ENCODE results near the gene GALNTL6.
"Not testable (repeated sequence)": the region's sequence is repeated elsewhere in the genome, so short reads cannot be mapped to it uniquely, and the experiment has no call there.

The GALNTL6 gene

DNA sequence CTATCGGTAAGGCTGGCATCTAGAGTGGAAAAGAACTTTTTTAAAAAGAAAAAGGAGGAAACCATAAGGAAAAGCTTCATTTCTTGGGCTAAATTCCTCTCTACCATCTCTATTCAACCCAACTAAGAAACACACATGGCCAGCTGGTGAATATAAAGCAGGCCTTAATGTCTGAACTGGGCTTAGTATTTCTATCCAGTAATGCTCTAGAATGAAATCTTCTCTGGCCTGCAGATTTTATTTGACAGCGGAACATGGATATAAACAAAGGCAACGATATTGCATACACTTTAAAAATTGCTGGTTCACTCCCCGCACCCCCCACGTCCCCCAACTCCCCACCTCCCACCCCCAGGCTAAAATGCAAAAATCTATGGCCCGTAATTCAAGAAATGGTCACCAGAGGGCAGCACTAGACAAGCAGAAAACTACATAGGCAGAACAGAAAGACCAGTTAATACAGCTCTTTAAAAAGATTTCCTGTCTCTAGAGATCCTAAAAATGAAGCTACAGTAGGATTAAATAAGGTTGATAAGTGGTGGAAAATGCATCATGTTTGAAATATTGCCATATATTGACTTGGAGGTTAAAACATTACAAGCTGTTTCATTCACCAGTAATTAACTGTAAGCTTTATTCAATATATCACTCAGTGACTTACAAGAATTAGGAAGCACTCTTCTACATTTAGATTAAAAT is 1200.2 kb downstream of the GALNTL6 start:
- peak; percentile 75 for DNase-seq (ENCODE audit: low read depth, low spot score)

DNA sequence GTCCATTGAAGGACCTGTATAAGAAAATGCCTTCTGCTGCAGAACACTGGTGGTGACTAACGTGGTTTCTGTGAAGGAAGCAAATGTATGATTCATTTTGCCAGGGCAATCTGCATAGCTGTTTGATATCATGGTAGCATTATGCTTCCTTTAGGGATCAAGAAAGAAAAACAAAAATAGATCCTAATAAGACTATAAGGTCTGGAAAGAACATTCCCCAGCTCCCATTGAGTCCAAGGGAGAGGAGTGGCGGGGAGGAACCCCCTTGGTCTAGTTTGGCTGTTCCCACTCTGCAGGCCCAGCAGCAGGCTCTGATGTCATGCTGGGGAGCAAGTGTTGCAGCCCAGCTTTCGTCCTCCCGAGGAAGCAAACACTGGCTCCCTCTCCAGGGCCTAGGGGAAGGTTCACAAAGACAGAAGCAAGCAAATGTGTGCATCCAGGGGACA is 1200.9 kb downstream of the GALNTL6 start:
- peak; percentile 81 for DNase-seq (ENCODE audit: low read depth, low spot score)

DNA sequence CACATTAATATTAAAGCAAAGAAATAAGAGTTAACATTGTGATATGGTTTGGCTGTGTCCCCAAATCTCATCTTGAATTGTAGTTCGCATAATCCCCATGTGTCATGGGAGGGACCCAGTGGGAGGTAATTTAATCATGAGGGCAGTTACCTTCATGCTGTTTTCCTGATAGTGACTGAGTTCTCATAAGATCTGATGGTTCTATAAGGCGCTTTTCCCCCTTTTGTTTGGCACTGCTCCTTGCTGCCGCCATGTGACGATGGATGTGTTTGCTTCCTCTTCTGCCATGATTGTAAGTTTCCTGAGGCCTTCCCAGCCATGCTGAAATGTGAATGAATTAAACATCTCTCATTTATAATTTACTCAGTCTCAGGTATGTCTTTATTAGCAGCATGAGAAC is 1201.6 kb downstream of the GALNTL6 start:
- DNase-seq (ENCODE audit: low read depth, low spot score), result peak; percentile 10

DNA sequence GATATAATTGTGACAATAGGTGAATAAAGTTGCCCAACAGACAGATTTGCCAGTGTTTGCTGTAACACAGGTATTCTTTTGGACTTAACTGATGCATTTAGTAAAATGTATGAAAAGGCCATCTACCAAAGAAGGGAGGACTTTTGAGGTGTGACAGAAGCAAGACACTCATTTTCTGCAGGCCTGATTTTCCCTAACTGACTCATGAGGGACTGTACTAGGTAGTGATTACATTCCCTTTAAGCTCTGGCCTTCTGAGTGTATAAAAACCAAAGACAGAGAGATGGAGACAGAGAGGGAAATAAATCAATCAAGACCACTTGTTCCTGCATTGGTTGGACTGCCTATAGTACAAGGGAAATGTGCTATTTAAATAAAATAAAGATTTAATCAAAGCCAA is 1204.6 kb downstream of the GALNTL6 start:
- no peak for DNase-seq (ENCODE audit: low read depth, low spot score)

DNA sequence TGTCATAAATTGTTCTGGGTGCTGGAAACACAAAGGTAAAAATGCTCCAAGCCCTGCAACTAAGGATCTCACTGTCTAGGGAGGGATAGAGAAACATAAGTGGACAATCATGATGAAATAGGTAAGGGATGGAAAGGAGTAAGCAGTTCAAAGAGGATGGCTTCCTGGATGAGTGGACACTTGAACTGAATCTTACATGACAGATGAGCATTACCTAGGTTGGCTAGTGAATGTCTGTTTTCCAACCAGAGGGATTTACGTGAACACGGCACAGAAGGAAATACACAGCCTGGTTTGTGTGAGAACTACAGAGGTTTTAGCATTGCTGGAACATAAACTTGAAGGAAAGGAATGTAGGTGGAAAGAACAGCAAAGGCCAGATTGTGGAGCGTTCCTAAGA is 1205.2 kb downstream of the GALNTL6 start:
- no peak for DNase-seq (ENCODE audit: low read depth, low spot score)

DNA sequence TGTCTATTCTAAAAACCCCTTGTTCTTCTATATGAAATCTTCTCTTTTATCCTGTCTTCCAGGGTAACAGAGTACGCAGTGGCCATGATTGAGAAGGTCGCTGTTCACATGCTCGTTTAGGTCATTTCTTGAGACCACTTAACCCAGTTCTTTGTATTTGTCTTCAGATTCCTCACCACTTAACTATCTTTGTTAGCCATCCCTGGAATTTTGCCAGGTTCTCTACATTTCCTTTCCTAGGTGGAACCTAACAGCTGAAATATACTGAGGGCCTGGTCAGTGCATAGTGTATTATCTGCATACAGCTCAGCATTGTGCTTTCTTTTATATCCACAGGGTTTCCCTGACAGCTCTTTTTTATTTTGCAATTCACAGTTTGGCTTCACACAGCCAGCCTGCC is 1206.5 kb downstream of the GALNTL6 start:
- no peak for DNase-seq (ENCODE audit: low read depth, low spot score)

DNA sequence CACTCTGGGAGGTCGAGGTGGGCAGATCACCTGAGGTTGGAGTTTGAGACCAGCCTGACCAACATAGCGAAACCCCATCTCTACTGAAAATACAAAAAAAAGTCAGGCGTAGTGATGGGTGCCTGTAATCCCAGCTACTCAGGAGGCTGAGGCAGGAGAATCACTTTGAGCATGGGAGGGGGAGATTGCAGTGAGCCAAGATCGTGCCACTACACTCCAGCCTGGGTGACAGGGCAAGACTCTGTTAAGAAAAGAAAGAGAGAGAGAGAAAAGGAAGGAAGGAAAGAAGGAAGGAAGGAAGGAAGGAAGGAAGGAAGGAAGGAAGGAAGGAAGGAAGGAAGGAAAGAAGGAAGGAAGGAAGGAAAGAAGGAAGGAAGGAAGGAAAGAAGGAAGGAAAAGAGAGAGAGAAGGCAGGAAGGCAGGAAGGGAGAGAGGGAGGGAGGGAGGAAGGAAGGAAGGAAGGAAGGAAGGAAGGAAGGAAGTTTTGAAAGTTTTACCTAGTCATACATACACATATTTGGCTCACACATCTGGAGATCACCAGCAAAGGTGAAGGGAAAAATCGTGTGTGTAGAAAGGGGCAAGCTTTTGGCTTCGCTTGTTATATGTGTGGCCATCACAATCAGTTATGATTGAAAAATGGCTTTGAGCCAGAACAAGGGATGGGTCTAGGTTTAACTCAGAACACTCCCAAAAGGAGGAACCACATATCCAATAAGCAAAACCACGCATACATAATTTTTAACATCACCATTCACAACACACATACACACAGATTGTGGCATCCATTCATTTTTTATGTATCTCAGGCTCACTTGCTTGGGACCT is 1208.8 kb downstream of the GALNTL6 start:
- not testable (repeated sequence) for DNase-seq (ENCODE audit: low read depth, low spot score)

DNA sequence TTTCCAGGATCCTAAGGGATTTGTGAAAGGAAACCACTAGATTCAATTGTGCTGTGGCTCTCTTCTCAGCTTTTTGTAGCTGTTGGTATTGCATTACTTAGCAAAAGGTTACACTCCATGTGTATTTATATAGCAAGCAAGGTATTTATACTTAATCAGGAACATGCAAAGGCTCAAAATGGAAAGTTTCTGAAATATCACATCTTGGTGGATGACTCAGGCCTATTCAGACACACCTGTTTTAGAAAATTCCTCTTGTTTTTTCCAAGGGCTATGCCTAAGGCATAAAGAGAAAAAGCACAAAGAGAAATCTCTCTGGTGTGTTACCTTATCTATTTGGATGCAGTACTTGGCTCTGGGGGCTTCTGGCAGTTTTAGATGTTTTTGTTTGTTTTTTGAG is 1211.0 kb downstream of the GALNTL6 start:
- no peak for DNase-seq (ENCODE audit: low read depth, low spot score)

DNA sequence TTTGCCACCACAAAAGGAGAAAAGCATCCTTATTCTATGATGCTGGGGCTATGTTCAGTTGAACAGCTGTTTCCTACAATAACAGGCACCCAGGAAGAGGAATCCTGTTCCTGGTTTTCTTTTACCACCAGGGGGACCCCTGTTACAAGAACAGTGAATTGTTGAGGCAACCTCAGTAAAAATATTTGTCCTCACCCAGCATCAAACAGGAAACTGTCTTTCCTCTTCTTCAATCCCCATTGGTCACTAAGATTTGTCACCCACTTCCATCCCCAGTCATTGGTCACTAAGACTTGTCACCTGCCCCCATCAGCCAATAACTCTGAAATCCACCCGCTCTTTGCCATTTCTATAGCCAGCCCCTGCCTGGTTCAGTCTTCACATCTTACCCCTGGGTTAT is 1211.9 kb downstream of the GALNTL6 start:
- DNase-seq (ENCODE audit: low read depth, low spot score), result peak; percentile 78

DNA sequence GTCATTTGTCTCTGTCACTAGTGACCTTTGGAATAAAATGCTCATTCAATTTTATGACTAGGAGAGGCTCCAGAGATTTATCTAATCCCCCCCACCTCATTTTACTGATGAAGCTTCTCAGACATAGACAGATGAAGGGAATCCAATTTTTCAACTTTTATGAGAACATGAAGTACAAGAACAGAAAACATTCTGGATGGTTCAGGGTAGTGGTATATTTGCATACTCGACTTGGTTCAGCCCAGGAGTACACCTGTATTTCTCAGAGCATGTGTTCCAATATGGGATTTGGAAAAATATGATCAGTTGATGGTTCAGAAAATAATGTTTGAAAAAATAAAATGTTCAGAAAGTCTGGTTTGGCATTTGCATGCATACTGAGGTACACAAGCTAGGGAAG is 1224.0 kb downstream of the GALNTL6 start:
- DNase-seq (ENCODE audit: low read depth, low spot score), result no peak

DNA sequence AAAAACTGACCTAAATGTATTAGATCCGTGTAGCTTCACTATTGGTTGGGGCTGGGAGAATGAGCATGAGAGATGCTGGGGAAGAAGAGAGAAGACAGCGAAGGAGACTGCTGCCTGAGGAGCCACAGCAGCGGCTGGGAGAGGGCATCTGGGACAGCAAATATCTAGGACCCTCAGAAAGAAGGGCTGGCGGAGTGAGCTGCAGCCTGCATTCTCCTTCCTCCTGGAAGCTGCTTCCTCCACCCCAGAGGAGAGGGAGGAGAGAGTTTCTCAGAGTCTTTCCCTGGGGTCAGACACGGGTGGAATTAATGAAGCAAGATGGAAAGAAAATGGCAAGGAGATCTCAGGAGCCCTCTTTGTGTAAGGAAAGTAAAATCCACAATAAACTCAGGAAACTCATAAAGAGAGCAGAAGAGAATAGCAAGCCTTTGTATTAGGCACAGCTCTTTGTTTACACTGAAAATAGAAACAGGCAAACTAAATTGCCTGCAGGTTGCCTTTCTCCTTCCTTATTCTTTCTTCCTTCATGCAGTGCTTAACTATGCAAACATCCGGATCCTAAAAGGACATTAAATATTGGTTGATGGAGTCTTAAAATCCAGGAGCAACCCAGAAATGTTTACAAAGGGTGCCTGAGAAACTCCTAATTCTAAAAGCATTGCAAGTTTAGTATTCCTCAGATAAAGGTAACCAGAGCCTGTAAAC is 1225.1 kb downstream of the GALNTL6 start:
- DNase-seq (ENCODE audit: low read depth, low spot score), result peak; percentile 49

DNA sequence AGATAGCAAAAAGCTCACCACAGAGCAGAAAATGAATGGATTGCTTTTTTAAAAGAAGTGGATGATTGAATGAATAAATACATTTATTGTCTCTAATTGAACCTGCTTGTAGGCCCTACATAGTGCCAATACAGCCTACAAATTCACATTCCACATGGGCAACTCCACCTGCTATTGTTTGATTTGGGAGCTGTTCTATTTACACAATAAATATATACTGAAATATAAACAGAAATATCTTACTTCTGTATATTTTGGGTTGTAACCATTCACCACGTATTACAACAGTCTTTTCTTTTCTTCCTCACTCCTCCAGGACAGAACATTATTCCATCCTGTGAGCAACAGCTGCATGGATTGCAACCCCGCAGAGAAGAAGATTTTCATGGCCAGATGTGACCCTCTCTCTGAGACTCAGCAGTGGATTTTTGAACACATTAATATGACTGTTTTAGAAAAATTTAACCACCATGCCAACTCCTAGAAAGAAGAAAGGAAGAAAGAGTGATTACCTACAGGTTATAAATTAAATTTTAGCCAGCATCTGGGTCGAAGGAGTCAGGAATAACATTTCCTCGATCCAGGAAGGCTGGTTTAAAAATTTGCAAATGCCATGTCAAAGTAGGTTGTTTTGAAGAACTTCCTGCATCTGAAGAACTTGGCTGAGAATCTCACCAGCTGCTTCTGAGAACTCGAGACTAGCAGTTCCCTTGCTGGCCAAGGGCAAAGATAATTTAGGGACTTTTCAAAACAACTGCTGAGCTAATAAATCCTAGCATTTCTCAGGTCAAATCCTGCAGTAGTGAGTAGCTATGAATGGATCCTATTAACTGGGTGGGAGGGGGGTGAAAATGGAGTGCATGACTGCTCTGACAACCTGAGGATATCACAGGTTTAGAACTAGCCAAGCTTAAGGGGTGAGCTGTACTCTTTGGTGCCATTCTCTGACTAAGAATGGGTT is 1226.7 kb downstream of the GALNTL6 start:
- DNase-seq (ENCODE audit: low read depth, low spot score), result no peak

DNA sequence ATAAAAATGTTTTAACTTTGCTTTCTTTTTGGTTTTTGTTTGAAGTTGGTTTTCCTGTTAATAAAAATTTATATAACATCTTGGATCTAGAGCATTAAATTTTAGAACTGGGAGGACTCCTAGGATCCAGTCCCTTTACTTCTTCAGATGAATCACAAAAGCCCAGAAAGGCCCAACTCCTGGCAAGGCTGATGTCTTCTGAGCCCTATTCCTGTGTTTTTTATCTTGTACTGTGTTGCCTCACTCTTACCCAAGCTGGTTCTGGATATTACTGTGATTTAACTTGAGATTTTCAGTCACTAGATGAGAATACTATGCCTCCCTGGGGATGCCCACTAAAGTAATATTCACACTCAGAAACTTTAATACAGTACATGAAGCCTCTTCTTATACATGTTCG is 1228.3 kb downstream of the GALNTL6 start:
- DNase-seq (ENCODE audit: low read depth, low spot score), result no peak

DNA sequence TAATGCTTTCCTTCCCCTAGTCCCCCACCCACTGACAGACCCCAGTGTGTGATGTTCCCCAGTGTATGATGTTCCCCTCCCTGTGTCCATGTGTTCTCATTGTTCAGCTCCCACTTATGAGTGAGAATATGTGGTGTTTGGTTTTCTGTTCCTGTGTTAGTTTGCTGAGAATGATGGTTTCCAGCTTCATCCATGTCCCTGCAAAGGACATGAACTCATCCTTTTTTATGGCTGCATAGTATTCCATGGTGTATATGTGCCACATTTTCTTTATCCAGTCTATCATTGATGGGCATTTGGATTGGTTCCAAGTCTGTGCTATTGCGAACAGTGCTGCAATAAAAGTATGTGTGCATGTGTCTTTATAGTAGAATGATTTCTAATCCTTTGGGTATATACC is 1228.9 kb downstream of the GALNTL6 start:
- DNase-seq (ENCODE audit: low read depth, low spot score), result not testable (repeated sequence)

DNA sequence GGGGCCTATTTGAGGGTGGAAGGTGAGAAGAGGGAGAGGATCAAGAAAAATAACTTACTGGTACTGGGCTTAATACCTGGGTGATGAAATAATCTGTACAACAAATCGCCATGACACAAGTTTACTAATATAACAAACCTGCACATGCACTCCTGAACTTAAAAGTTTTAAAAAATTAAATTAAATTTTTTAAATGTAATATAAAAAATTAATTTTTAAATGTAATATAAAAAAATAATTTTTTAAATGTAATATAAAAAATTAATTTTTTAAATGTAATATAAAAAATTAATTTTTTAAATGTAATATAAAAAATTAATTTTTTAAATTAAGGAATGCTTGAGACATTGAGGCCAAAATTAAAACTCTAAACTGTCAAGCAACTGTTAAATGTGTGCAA is 1231.1 kb downstream of the GALNTL6 start:
- no peak for DNase-seq (ENCODE audit: low read depth, low spot score)

DNA sequence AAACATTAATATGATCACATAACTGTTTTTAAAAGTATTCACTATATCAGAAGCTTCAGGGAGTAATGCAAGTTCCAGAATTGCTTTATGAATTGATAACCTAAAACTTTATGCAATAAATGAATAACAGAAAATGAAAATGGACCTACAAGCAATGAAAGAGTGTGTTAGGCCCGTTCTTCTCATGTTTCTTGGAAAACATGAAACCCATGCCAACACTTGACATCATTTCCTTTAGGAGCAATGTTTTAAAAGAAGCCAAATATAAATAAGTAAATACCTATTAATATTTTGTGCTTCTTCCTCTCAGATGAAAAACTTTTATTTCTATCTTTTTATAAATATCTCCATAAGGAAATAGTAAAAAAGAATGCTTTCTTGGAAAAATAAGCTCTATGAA is 1232.4 kb downstream of the GALNTL6 start:
- DNase-seq (ENCODE audit: low read depth, low spot score), result no peak

DNA sequence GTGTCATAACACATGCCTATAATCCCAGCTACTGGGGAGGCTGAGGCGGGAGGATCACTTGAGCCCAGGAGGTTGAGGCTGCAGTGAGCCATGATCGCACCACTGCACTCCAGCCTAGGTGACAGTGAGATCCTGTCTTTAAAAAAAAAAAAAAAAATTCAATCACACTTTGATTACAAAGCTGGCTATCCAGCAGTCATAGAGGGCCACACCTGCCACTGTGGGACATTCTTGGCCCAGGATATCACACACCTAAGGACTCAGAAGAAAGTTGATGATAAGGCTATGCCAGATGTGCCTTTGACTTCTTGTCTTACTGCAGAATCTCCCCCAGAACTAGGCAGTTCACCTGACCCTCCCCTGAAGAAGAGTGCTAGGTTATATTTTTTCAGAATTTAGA is 1232.9 kb downstream of the GALNTL6 start:
- no peak for DNase-seq (ENCODE audit: low read depth, low spot score)

DNA sequence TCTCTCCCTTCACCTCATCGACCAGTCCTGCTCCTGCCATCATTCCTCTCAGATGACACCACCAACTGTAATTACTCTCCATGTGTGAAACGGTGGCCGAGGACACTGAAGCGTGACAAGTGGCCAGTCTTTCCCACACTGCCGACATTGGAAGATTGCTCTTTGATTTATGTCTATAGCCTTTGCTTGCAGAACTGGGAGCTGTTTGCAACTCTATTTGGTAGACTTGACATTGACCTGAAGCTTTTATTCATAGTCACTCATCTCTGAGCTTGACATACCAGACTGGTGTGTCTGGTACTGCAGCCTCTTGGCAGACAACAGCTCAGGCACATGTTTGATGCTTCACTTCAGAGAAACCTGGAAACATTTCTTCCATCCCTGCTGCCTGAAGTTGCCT is 1233.6 kb downstream of the GALNTL6 start:
- no peak for DNase-seq (ENCODE audit: low read depth, low spot score)

DNA sequence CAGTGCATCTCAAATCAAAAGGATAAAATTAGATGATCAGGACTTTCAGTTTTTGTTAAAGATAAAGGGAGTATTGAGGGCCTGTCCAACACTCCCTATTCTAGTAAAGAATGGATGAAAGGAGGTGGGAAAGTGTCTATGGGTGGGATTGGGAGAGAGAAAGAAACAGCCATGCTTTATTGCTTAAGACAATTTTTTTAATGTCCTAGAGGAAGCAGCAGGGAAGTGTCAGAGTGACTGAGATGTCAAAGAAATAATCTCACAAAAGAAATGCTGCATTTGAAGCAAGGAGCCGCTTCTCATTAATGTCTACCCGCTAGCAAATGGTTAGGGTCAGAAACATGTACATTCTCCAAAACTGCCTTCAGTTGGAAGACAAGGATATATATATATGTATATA is 1238.0 kb downstream of the GALNTL6 start:
- DNase-seq (ENCODE audit: low read depth, low spot score), result no peak

DNA sequence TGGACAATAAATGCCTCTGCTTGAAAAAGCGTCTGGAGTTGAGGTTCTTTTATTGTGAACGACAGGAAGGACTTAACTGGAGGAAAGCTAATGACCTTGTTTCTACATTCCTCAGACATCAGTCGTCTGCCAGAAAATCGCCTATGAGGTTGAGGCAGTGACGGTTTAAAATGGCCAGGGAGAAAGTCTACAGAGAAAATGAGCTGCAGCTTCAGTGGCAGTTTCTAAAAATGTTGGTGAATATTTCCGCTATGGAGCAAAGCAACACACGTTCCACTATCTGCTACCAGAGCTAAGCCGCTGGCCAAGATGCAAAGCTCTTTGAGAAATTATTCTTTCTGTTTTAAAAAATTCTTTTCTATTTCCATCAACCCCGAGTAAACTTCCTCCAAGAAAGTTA is 1238.5 kb downstream of the GALNTL6 start:
- DNase-seq (ENCODE audit: low read depth, low spot score), result no peak

DNA sequence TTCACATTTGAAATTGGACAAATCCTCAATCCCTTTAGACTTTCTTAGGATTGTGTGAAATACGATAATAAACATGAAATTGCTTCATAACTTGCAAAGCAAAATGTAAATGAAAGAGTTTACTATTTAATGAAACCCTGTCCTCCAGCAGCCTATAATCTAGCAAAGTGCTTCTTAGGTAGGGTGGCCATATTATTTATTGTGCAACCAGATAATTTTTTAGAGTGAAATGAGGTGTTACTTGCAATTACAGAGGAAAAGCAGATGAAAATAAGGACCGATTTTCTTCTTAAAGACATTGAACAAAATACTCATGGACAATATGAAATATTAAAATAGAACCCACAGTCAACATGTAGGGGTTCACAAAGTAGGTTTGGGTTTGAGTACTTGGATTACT is 1239.2 kb downstream of the GALNTL6 start:
- no peak for DNase-seq (ENCODE audit: low read depth, low spot score)

All from ELF-1 (cell line).